Measurements from ENCODE around the gene ANGPT4. TPM values are rescaled to one million over a fixed set of nuclear protein-coding genes. Genes with fewer than 3 reads are reported as not detected.
A peak's percentile ranks its signal among the peaks of the same experiment; 100 is the strongest.

ANGPT4 gene
- polyA plus RNA-seq, 3 donors: 0.07 to 0.14 TPM; not detected in 1

DNA sequence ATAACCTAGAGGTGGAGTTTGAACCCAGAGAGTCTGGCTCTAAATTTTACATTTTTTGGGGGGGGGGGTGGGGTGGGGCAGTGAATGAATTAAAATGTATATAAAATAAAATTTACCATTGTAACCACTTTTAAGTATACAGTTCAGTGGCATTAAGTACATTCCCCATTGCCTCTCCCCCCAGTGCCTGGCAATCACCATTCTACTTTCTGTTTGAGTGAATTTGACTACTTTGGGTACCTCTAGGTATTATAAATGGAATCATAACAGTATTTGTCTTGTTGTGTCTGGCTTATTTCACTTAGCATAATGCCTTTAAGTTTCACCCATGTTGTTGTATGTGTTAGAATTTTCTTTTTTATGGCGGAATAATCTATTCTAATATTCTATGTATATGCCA is 79.9 kb downstream of the ANGPT4 start:
- Mint-ChIP-seq H3K9me3 (peaks cover 0 to 9% (median 2%) of the 10 kb centered on the region in 7 donors), H3K4me3 (peak overlapping the region in 1 of 2 donors; percentile 63), H3K27ac (peak overlapping the region; percentile 88 to 97 (median 94)), H3K4me1 (peaks cover 68% of the 10 kb centered on the region), H3K36me3 (peaks cover 31 to 34% of the 10 kb centered on the region in 2 donors), H3K27me3 (ENCODE audit: low read depth in 3 of 3) (peaks cover 4 to 11% (median 8%) of the 10 kb centered on the region in 3 donors)
- Histone ChIP-seq H3K4me3 (replicated peaks in 1 of 3; ENCODE audit: low read depth in 2 of 3, low read length in 3 of 3) (peak overlapping the region in 1 of 3 experiments; percentile 97), H4K20me1 (ENCODE audit: insufficient read depth, low read length) (peaks cover 53% of the 10 kb centered on the region), H3K9me3 (replicated peaks in 1 of 2; ENCODE audit: control insufficient read depth in 1 of 2, insufficient read depth in 1 of 2, low read length in 2 of 2) (no peaks in the 10 kb centered on the region), H3K27me3 (ENCODE audit: control insufficient read depth in 2 of 2, insufficient read depth in 2 of 2, low read length in 2 of 2) (peaks cover 3 to 7% of the 10 kb centered on the region in 2 donors), H3K36me3 (replicated peaks in 1 of 2; ENCODE audit: control insufficient read depth in 1 of 2, insufficient read depth in 2 of 2, low read length in 2 of 2) (peaks cover 10 to 19% of the 10 kb centered on the region in 2 donors), H3K4me2 (replicated peaks; ENCODE audit: extremely low read depth, low read length, poor library complexity, severe bottlenecking) (peak overlapping the region; percentile 99), H2AFZ (ENCODE audit: insufficient read depth, low read depth, low read length, poor library complexity, severe bottlenecking) (no peak overlapping the region), H3K27ac (ENCODE audit: low read depth in 1 of 2, low read length in 2 of 2) (peak overlapping the region in 1 of 2 donors; percentile 87), H3K79me2 (ENCODE audit: insufficient read depth, low read length) (peaks cover 71% of the 10 kb centered on the region), H3K4me1 (ENCODE audit: control insufficient read depth in 1 of 2, insufficient read depth in 2 of 2, low read length in 2 of 2) (peaks cover 61 to 66% of the 10 kb centered on the region in 2 donors), H3K9ac (ENCODE audit: insufficient read depth, low read length, poor library complexity, severe bottlenecking) (no peak overlapping the region)
- TF ChIP-seq, protein P1, sequence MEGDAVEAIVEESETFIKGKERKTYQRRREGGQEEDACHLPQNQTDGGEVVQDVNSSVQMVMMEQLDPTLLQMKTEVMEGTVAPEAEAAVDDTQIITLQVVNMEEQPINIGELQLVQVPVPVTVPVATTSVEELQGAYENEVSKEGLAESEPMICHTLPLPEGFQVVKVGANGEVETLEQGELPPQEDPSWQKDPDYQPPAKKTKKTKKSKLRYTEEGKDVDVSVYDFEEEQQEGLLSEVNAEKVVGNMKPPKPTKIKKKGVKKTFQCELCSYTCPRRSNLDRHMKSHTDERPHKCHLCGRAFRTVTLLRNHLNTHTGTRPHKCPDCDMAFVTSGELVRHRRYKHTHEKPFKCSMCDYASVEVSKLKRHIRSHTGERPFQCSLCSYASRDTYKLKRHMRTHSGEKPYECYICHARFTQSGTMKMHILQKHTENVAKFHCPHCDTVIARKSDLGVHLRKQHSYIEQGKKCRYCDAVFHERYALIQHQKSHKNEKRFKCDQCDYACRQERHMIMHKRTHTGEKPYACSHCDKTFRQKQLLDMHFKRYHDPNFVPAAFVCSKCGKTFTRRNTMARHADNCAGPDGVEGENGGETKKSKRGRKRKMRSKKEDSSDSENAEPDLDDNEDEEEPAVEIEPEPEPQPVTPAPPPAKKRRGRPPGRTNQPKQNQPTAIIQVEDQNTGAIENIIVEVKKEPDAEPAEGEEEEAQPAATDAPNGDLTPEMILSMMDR (IDR thresholded peaks at IDR 0.05): no peak
- DNase-seq: no peak
- WGBS (ENCODE audit: insufficient coverage): no CpG with 5 or more reads among the region's 1 CpG
- intact Hi-C loops (cut with micrococcal nuclease): loop anchor here in 1 of 2 donors (10.0 kb wide), 1 partner anchor 181 kb away; the partner anchor contains the start of gene SRXN1

DNA sequence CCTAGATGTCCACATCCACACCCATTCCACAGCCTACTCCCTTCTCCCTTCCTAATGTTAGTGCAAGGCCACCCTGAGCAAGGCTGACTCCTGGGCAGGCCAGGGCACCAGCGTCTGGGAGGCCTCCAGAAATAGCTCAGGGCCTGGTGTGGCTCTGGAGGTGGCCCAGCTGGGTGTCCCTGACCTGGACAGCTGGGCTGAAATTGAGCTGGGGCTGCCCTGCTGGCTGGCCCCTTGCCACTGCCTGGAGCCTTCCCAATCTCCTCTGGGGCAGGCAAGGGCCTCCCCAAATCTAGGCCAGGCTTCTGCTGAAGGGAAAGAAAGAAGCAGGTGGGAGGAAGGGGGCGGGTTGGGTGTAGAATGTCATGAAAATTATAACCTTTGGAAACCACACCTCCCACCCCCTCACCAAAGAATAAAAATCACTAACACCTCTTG is 80.5 kb downstream of the ANGPT4 start:
- H3K36me3 Mint-ChIP-seq: peaks cover 31 to 34% of the 10 kb centered on the region in 2 donors
- H3K4me3 Mint-ChIP-seq: peak overlapping the region; percentile 69 to 87
- H3K27ac ChIP-seq (ENCODE audit: low read depth in 1 of 2, low read length in 2 of 2): peak overlapping the region; percentile 33 to 87
- peaks cover 0 to 8% (median 2%) of the 10 kb centered on the region in 7 donors for H3K9me3 Mint-ChIP-seq
- peaks cover 3 to 7% (median 6%) of the 10 kb centered on the region in 3 donors for H3K27me3 Mint-ChIP-seq (ENCODE audit: low read depth in 3 of 3)
- H3K4me1 ChIP-seq (ENCODE audit: control insufficient read depth in 1 of 2, insufficient read depth in 2 of 2, low read length in 2 of 2): peaks cover 60 to 66% of the 10 kb centered on the region in 2 donors
- H3K9ac ChIP-seq (ENCODE audit: insufficient read depth, low read length, poor library complexity, severe bottlenecking): no peak overlapping the region
- intact Hi-C loops (cut with micrococcal nuclease): loop anchor here in 1 of 2 donors (10.0 kb wide), 1 partner anchor 181 kb away; the partner anchor contains the start of gene SRXN1
- peaks cover 10 to 18% of the 10 kb centered on the region in 2 donors for H3K36me3 ChIP-seq (replicated peaks in 1 of 2; ENCODE audit: control insufficient read depth in 1 of 2, insufficient read depth in 2 of 2, low read length in 2 of 2)
- TF ChIP-seq, protein P1 (IDR thresholded peaks at IDR 0.05): no peak
- peaks cover 66% of the 10 kb centered on the region for H3K4me1 Mint-ChIP-seq
- peaks cover 0 to 2% of the 10 kb centered on the region in 2 donors for H3K27me3 ChIP-seq (ENCODE audit: control insufficient read depth in 2 of 2, insufficient read depth in 2 of 2, low read length in 2 of 2)
- H3K27ac Mint-ChIP-seq: peak overlapping the region; percentile 78 to 97 (median 87)
- H2AFZ ChIP-seq (ENCODE audit: insufficient read depth, low read depth, low read length, poor library complexity, severe bottlenecking): no peak overlapping the region
- peak overlapping the region; percentile 73 to 97 (median 74) for H3K4me3 ChIP-seq (replicated peaks in 1 of 3; ENCODE audit: low read depth in 2 of 3, low read length in 3 of 3)
- DNase-seq: no peak
- H3K9me3 ChIP-seq (replicated peaks in 1 of 2; ENCODE audit: control insufficient read depth in 1 of 2, insufficient read depth in 1 of 2, low read length in 2 of 2): no peaks in the 10 kb centered on the region
- peak overlapping the region; percentile 99 for H3K4me2 ChIP-seq (replicated peaks; ENCODE audit: extremely low read depth, low read length, poor library complexity, severe bottlenecking)
- WGBS (ENCODE audit: insufficient coverage): 42% methylated on average over 1 of the region's 2 CpGs
- peaks cover 65% of the 10 kb centered on the region for H3K79me2 ChIP-seq (ENCODE audit: insufficient read depth, low read length)
- peaks cover 47% of the 10 kb centered on the region for H4K20me1 ChIP-seq (ENCODE audit: insufficient read depth, low read length)
